Hepatocyte (in vitro differentiated cells): ENCODE measurements around the gene BCAN. TPM values are rescaled to one million over a fixed set of nuclear protein-coding genes. Genes with fewer than 3 reads are reported as not detected.

Experiments used
- DNase-seq: peaks from one replicate; pipeline ENCODE4 v3.0.0-alpha.2; 2016; ENCODE audit warnings: low spot score
- H2AFZ ChIP-seq: fragments of 200-600 bp; sonication (generic); 2 replicates; pipeline ENCODE4 v1.6.0; 2016; ENCODE audit warnings: antibody characterized with exemption, mild to moderate bottlenecking
- H3K27ac ChIP-seq: fragments of 200-600 bp; sonication (generic); 2 replicates; pipeline ENCODE4 v1.5.1; 2016; ENCODE audit warnings: mild to moderate bottlenecking
- H3K27me3 ChIP-seq: fragments of 200-600 bp; sonication (generic); 2 replicates; pipeline ENCODE4 v1.6.1; 2016
- H3K36me3 ChIP-seq: fragments of 200-600 bp; sonication (generic); replicated peaks from 2 replicates; pipeline ENCODE4 v1.5.1; 2016; ENCODE audit warnings: low read depth; ENCODE audit not compliant: insufficient read depth
- H3K4me1 ChIP-seq: fragments of 200-600 bp; sonication (generic); 2 replicates; pipeline ENCODE4 v1.5.1; 2016; ENCODE audit warnings: mild to moderate bottlenecking, moderate library complexity; ENCODE audit not compliant: insufficient read depth
- H3K4me2 ChIP-seq: fragments of 200-600 bp; sonication (generic); 2 replicates; pipeline ENCODE4 v1.6.0; 2016
- H3K4me3 ChIP-seq: fragments of 200-600 bp; sonication (generic); 2 replicates; pipeline ENCODE4 v1.5.1; 2016; ENCODE audit warnings: mild to moderate bottlenecking
- H3K79me2 ChIP-seq: fragments of 200-600 bp; sonication (generic); 2 replicates; pipeline ENCODE4 v1.6.0; 2017; ENCODE audit warnings: mild to moderate bottlenecking
- H3K9me2 ChIP-seq: fragments of 200-600 bp; sonication (generic); replicated peaks from 2 replicates; pipeline ENCODE4 v1.6.0; 2017; ENCODE audit warnings: mild to moderate bottlenecking; ENCODE audit not compliant: insufficient read depth
- H3K9me3 ChIP-seq: fragments of 200-600 bp; sonication (generic); 2 replicates; pipeline ENCODE4 v1.5.1; 2016; ENCODE audit warnings: low read depth, mild to moderate bottlenecking
- H4K20me1 ChIP-seq: fragments of 200-600 bp; sonication (generic); 2 replicates; pipeline ENCODE4 v1.6.0; 2016; ENCODE audit warnings: mild to moderate bottlenecking; ENCODE audit not compliant: insufficient read depth, poor library complexity, severe bottlenecking
- EZH2 ChIP-seq: fragments of 200-600 bp; sonication (generic); IDR thresholded peaks from 2 replicates; pipeline ENCODE4 v1.6.1; 2016; ENCODE audit warnings: antibody characterized with exemption, mild to moderate bottlenecking, borderline replicate concordance
- EZH2phosphoT487 ChIP-seq: fragments of 200-600 bp; sonication (generic); IDR thresholded peaks from one replicate; pipeline ENCODE4 v1.6.1; 2018; ENCODE audit warnings: antibody characterized with exemption, mild to moderate bottlenecking, low read depth, moderate library complexity; ENCODE audit not compliant: unreplicated experiment, severe bottlenecking
- WGBS: methylation state at CpG from one replicate; pipeline ENCODE4 v1.1.6; 2016; ENCODE audit warnings: low lambda C conversion rate; ENCODE audit errors: missing lambda C conversion rate; 5-methylcytosine and 5-hydroxymethylcytosine counted together
- polyA plus RNA-seq: library from polyadenylated mRNA; unstranded; fragments of >200 nt; fragmentation: Nextera tagmentation; extraction: Ambion mirVana; gene quantifications from 2 replicates; pipeline ENCODE4 v1.2.1, GENCODE V29; 2016
- total RNA-seq: library from RNA; depleted of rRNA; stranded (reverse); fragments of >200 nt; gene quantifications from 2 replicates; pipeline ENCODE4 v1.2.3, GENCODE V29; 2014
- TF ChIP-seq, protein P1 (sequence below): fragments of 200-600 bp; sonication (generic); IDR thresholded peaks from 2 replicates; pipeline ENCODE4 v1.5.1; 2016; ENCODE audit warnings: antibody characterized with exemption, mild to moderate bottlenecking; ENCODE audit not compliant: poor library complexity

BCAN gene
- total and polyA plus RNA-seq, 2 experiments from 2014 or later, result 0.03 TPM; not detected in 1

DNA sequence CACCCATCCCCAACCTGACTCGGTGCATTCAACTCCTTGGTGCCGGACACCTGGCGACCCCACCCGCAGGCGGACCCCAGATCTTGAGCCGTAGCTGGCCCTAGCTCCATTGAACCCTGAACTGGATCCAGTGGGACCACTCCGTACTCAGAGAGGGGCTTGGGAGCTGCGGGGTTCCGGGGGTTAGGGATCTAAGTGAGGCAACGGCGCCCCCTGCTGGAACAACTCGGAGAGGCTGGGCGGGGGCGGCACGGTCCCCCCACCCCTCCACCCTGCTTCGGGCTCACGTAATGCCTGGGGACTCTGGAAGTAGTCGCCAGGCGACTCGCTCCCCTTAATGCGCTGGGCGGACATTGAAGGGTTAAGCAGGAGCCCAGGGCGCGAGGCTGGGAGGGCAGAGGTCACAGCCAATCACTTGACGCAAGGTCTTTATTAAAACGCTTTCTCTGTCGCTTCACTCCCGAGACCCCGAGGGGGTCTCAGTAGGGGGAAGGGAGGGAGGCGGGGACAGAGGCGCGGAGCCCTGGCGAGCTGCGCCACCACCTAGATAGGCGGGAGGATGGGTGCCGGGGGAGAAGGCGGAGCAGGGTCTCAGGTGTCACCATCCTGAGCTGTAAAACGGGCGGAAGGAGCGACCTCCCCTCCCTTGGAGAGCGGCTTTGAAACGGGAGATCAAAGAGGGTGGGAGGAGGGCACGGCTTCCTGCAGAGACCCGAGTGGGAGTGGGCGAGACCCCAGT, 64.2 kb downstream of the BCAN start:
- no peaks in the 10 kb centered on the region for H3K36me3 ChIP-seq
- peak overlapping the region; percentile 97 for H3K27ac ChIP-seq
- DNase-seq, result peak; percentile 90
- H3K4me2 ChIP-seq, result peak overlapping the region; percentile 92
- WGBS, result 1% methylated on average over 43 of the region's 45 CpGs
- H3K79me2 ChIP-seq, result peaks cover 34% of the 10 kb centered on the region
- no peak for TF ChIP-seq EZH2phosphoT487
- TF ChIP-seq, protein P1, sequence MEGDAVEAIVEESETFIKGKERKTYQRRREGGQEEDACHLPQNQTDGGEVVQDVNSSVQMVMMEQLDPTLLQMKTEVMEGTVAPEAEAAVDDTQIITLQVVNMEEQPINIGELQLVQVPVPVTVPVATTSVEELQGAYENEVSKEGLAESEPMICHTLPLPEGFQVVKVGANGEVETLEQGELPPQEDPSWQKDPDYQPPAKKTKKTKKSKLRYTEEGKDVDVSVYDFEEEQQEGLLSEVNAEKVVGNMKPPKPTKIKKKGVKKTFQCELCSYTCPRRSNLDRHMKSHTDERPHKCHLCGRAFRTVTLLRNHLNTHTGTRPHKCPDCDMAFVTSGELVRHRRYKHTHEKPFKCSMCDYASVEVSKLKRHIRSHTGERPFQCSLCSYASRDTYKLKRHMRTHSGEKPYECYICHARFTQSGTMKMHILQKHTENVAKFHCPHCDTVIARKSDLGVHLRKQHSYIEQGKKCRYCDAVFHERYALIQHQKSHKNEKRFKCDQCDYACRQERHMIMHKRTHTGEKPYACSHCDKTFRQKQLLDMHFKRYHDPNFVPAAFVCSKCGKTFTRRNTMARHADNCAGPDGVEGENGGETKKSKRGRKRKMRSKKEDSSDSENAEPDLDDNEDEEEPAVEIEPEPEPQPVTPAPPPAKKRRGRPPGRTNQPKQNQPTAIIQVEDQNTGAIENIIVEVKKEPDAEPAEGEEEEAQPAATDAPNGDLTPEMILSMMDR, result peak; percentile 92
- peak overlapping the region; percentile 51 for H3K4me3 ChIP-seq
- peaks cover 3% of the 10 kb centered on the region for H4K20me1 ChIP-seq
- H3K9me3 ChIP-seq, result no peaks in the 10 kb centered on the region
- no peaks in the 10 kb centered on the region for H3K27me3 ChIP-seq
- H2AFZ ChIP-seq, result peak overlapping the region; percentile 89
- no peaks in the 10 kb centered on the region for H3K9me2 ChIP-seq
- H3K4me1 ChIP-seq, result peaks cover 81% of the 10 kb centered on the region

DNA sequence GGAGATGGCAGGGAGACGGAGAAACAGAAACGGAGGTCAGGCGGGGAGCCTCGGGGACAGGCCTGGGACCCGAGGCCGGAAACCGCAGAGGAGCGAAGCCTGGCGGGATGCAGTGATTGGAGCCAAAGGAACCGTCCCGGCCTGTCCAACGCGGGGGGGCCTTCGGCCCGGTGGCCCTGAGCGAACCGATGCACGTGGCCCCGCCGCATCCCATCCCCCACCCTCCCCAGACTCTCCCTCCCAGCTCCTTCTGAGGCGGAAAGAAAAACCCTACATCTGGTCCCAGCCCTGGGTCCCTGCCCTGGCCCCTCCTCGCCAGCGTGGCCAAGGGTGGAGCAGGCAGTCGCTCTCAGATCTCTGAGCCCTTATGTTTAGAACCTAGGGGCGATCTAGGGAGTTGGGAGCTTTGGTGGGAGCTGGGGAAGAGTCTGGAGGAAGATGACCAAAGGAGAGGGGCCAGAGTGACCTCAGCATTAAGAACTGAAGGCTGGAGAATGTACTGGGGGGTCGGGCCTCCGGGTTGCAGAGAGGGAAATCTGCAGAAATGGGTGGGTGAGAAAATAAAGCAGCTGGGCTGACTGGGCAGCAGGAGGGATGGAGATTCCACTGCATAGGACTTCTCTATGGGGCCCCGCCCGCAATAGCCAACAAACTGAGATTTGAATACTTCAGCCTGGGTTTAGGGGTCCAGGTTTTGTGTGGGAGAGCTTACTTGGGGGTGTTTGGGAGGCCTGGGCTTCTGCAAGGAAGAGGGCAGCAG, 64.9 kb downstream of the BCAN start:
- WGBS, result 3% methylated on average over 13 of the region's 29 CpGs
- Histone ChIP-seq H3K4me2 (peak overlapping the region; percentile 92), H3K27ac (peak overlapping the region; percentile 97), H3K9me2 (no peaks in the 10 kb centered on the region), H3K27me3 (no peaks in the 10 kb centered on the region), H3K4me1 (peaks cover 88% of the 10 kb centered on the region), H2AFZ (peak overlapping the region; percentile 89), H3K79me2 (peaks cover 28% of the 10 kb centered on the region), H3K36me3 (no peaks in the 10 kb centered on the region), H3K4me3 (peak overlapping the region; percentile 51), H3K9me3 (no peaks in the 10 kb centered on the region), H4K20me1 (peaks cover 2% of the 10 kb centered on the region)
- TF ChIP-seq, protein P1, result no peak
- TF ChIP-seq EZH2, result no peak
- TF ChIP-seq EZH2phosphoT487, result no peak
- peak; percentile 87 for DNase-seq

- WGBS, result 32% methylated on average over 7 of the region's 8 CpGs
- Histone ChIP-seq H3K36me3 (no peaks in the 10 kb centered on the region), H4K20me1 (no peaks in the 10 kb centered on the region), H3K4me3 (no peak overlapping the region), H3K4me2 (peak overlapping the region; percentile 92), H3K9me3 (no peaks in the 10 kb centered on the region), H3K79me2 (peaks cover 22% of the 10 kb centered on the region), H3K27me3 (no peaks in the 10 kb centered on the region), H3K27ac (peak overlapping the region; percentile 97), H3K9me2 (no peaks in the 10 kb centered on the region), H3K4me1 (peaks cover 96% of the 10 kb centered on the region), H2AFZ (no peak overlapping the region)
- DNase-seq, result no peak
- TF ChIP-seq, protein P1, result no peak
- TF ChIP-seq EZH2phosphoT487 (no peak), EZH2 (no peak)
Observed at GRCh38 chr1:156707417-156708217, 65.7 kb downstream of the BCAN start.
